HepG2 (cell line): Measurements from ENCODE around the gene GJB5. TPM values are rescaled to one million over a fixed set of nuclear protein-coding genes. Genes with fewer than 3 reads are reported as not detected.

Experiments used
- ATAC-seq: fragments of 200-7000 bp; cut with Tn5 transposase; 3 replicates; pipeline ENCODE4 v1.9.1; 2020; ENCODE audit warnings: mild to moderate bottlenecking, moderate library complexity
- BruUV-seq: library from RNA; stranded (reverse); fragments of 400-500 nt; replicated peaks from 2 replicates; lab custom pipeline; 2021; lab: Mats Ljungman, UMichigan
- CTCF ChIA-PET: fragments of 300-600 bp; formaldehyde crosslinking; extraction: SDS; loops from one replicate; lab custom pipeline; 2021; ENCODE audit warnings: low total read pairs, inconsistent platforms, low intra/inter-chr PET ratio; lab: Yijun Ruan, JAX
- POLR2A ChIA-PET: fragments of 350-600 bp; sonication (Branson Sonifier 250); formaldehyde crosslinking; loops from one replicate; lab custom pipeline; 2020; ENCODE audit warnings: antibody characterized with exemption, inconsistent platforms; lab: Yijun Ruan, JAX
- DNase-seq: peaks from one replicate; pipeline ENCODE4 v3.0.0-alpha.2; 2015; ENCODE audit warnings: low spot score
- FAIRE-seq: peaks from 3 replicates; lab custom pipeline; 2011; peaks lifted over from hg19 to GRCh38; lab: Jason Lieb, UNC
- H2AFZ ChIP-seq: one replicate; pipeline ENCODE4 v1.6.1; 2011; ENCODE audit warnings: low read length, inconsistent platforms
- H3K27ac ChIP-seq: fragments of 300-600 bp; 3 replicates; pipeline ENCODE4 v1.8.0; 2011; ENCODE audit warnings: mixed run types, mild to moderate bottlenecking, mixed read lengths, low read length, inconsistent platforms; ENCODE audit not compliant: insufficient read depth; ENCODE audit errors: extremely low read length
- H3K27me3 ChIP-seq, 2 experiments: fragments of 200-600 bp in 1 of 2; 2 replicates in 1 of 2; 3 replicates in 1 of 2; pipeline versions ENCODE4 v1.6.0 to v1.8.0; 2011; ENCODE audit warnings: low read length in 2 of 2, mild to moderate bottlenecking in 2 of 2, moderate library complexity in 2 of 2, inconsistent platforms in 1 of 2; ENCODE audit not compliant: insufficient read depth in 2 of 2, control insufficient read depth in 1 of 2
- H3K36me3 ChIP-seq, 2 experiments: fragments of 200-600 bp in 1 of 2; replicated peaks in 1 of 2; 2 replicates in 1 of 2; 3 replicates in 1 of 2; pipeline versions ENCODE4 v1.5.1 to v1.8.0; 2011; ENCODE audit warnings: low read length in 2 of 2, inconsistent platforms in 1 of 2; ENCODE audit not compliant: insufficient read depth in 2 of 2, control insufficient read depth in 1 of 2
- H3K4me1 ChIP-seq: 2 replicates; pipeline ENCODE4 v1.5.1; 2012; ENCODE audit warnings: low read length, inconsistent platforms; ENCODE audit not compliant: insufficient read depth
- H3K4me2 ChIP-seq: 2 replicates; pipeline ENCODE4 v1.6.0; 2011; ENCODE audit warnings: low read depth, low read length, inconsistent platforms
- H3K4me3 ChIP-seq, 3 experiments: fragments of 200-600 bp in 1 of 3; sonication (generic), shearing (Covaris generic) in 1 of 3; replicated peaks in 1 of 3; 2 replicates each; pipeline ENCODE4 v1.5.1; 2011 to 2016; ENCODE audit warnings: low read length in 3 of 3, inconsistent platforms in 2 of 3, low read depth in 2 of 3, mild to moderate bottlenecking in 2 of 3, control low read depth in 1 of 3, mixed read lengths in 1 of 3; ENCODE audit not compliant: insufficient read depth in 1 of 3
- H3K79me2 ChIP-seq: one replicate; pipeline ENCODE4 v1.6.1; 2011; ENCODE audit warnings: low read length, inconsistent platforms; ENCODE audit not compliant: insufficient read depth
- H3K9ac ChIP-seq: 2 replicates; pipeline ENCODE4 v1.6.0; 2011; ENCODE audit warnings: mild to moderate bottlenecking, low read depth, low read length, inconsistent platforms; ENCODE audit not compliant: insufficient read depth
- H3K9me3 ChIP-seq: 2 replicates; pipeline ENCODE4 v1.5.1; 2012; ENCODE audit warnings: mild to moderate bottlenecking, low read length
- H4K20me1 ChIP-seq: 2 replicates; pipeline ENCODE4 v1.6.0; 2011; ENCODE audit warnings: inconsistent platforms, mild to moderate bottlenecking, low read length, moderate library complexity; ENCODE audit not compliant: insufficient read depth
- CENPT ChIP-seq: sonication (generic); formaldehyde crosslinking; IDR thresholded peaks from 2 replicates; pipeline ENCODE4 v1.8.0; 2022; ENCODE audit warnings: low read depth, mild to moderate bottlenecking, moderate library complexity, missing genetic modification reagents
- ISL2 ChIP-seq: sonication (generic); formaldehyde crosslinking; IDR thresholded peaks from 2 replicates; pipeline ENCODE4 v1.5.0; 2020; ENCODE audit warnings: missing genetic modification reagents
- MEIS1 ChIP-seq: sonication (generic); formaldehyde crosslinking; IDR thresholded peaks from 2 replicates; pipeline ENCODE4 v1.9.0; 2021; ENCODE audit warnings: mild to moderate bottlenecking, missing genetic modification reagents, moderate library complexity, borderline replicate concordance
- NCOA1 ChIP-seq: sonication (generic); formaldehyde crosslinking; IDR thresholded peaks from 2 replicates; pipeline ENCODE4 v1.9.0; 2021; ENCODE audit warnings: missing genetic modification reagents
- PHB2 ChIP-seq: fragments of 450-650 bp; IDR thresholded peaks from 2 replicates; pipeline ENCODE4 v1.6.1; 2018; ENCODE audit not compliant: partially characterized antibody
- PRPF4 ChIP-seq: fragments of 200-400 bp; formaldehyde crosslinking; IDR thresholded peaks from 2 replicates; pipeline ENCODE4 v1.6.1; 2016; ENCODE audit warnings: low read length, low read depth; ENCODE audit not compliant: poor library complexity, severe bottlenecking
- THYN1 ChIP-seq: sonication (generic); formaldehyde crosslinking; IDR thresholded peaks from 2 replicates; pipeline ENCODE4 v1.8.1; 2023; ENCODE audit warnings: low read depth, mild to moderate bottlenecking, moderate library complexity, missing genetic modification reagents, borderline replicate concordance
- ZNF207 ChIP-seq: fragments of 450-650 bp; IDR thresholded peaks from 2 replicates; pipeline ENCODE4 v1.6.1; 2016; ENCODE audit warnings: antibody characterized with exemption, borderline replicate concordance
- ZNF841 ChIP-seq: sonication (generic); formaldehyde crosslinking; IDR thresholded peaks from 2 replicates; pipeline ENCODE4 v1.8.1; 2023; ENCODE audit warnings: missing genetic modification reagents, borderline replicate concordance
- WGBS: methylation state at CpG from one replicate; pipeline ENCODE4 v1.1.6; 2017; ENCODE audit warnings: low lambda C conversion rate; 5-methylcytosine and 5-hydroxymethylcytosine counted together
- in situ Hi-C: cut with HindIII; loops from 2 replicates; pipeline ENCODE4 v1.10.0; 2017; ENCODE audit warnings: low pct_unique_long_range_greater_than_20kb; ENCODE audit not compliant: extremely low pct_ligation_motif_present
- intact Hi-C: fragments of 100-400 bp; cut with micrococcal nuclease; formaldehyde crosslinking; loops from one replicate; pipeline ENCODE4 v1.10.0; 2022; ENCODE audit not compliant: unreplicated experiment
- polyA plus RNA-seq, 8 experiments: library from polyadenylated mRNA; depleted of rRNA in 3 of 8; stranded (reverse) in 7 of 8; unstranded in 1 of 8; fragments of >200 nt; fragmentation: Illumina TruSeq in 4 of 8; extraction: Trizol in 4 of 8; gene quantifications; 2 replicates each; pipeline versions ENCODE4 v1.2.1 to v1.2.3, GENCODE V29; 2011 to 2016; ENCODE audit warnings: low read depth in 4 of 8, missing spikeins in 1 of 8, mixed read lengths in 1 of 8; ENCODE audit not compliant: insufficient read depth in 1 of 8
- total RNA-seq, 5 experiments: library from RNA; depleted of rRNA; stranded (reverse); fragments of >200 nt; fragmentation: Illumina TruSeq; extraction: Trizol; gene quantifications; 2 replicates each; pipeline ENCODE4 v1.2.3, GENCODE V29; 2016; ENCODE audit warnings: low read depth in 1 of 5
- TF ChIP-seq, protein P1 (sequence below): sonication (generic); formaldehyde crosslinking; IDR thresholded peaks from 2 replicates; pipeline ENCODE4 v1.9.0; 2022; ENCODE audit warnings: missing genetic modification reagents, mild to moderate bottlenecking, borderline replicate concordance
- TF ChIP-seq, protein P2 (sequence below): conservative IDR thresholded peaks from 2 replicates; pipeline ENCODE4 v1.6.1; 2018; ENCODE audit warnings: missing genetic modification reagents
- TF ChIP-seq, protein P3 (sequence below): sonication (generic); formaldehyde crosslinking; conservative IDR thresholded peaks from 2 replicates; pipeline ENCODE4 v1.8.0; 2022; ENCODE audit warnings: low read depth, missing genetic modification reagents
- TF ChIP-seq, protein P4 (sequence below): sonication (generic); formaldehyde crosslinking; IDR thresholded peaks from 2 replicates; pipeline ENCODE4 v1.9.0; 2021; ENCODE audit warnings: missing genetic modification reagents, borderline replicate concordance
- TF ChIP-seq, protein P5 (sequence below): sonication (generic); formaldehyde crosslinking; conservative IDR thresholded peaks from 2 replicates; pipeline ENCODE4 v1.8.0; 2022; ENCODE audit warnings: missing genetic modification reagents

Gene GJB5
- total and polyA plus RNA-seq, 2 of the 13 experiments (the other 11 are each of a cell fraction or from before 2014, with no cell fraction given) = not detected

DNA sequence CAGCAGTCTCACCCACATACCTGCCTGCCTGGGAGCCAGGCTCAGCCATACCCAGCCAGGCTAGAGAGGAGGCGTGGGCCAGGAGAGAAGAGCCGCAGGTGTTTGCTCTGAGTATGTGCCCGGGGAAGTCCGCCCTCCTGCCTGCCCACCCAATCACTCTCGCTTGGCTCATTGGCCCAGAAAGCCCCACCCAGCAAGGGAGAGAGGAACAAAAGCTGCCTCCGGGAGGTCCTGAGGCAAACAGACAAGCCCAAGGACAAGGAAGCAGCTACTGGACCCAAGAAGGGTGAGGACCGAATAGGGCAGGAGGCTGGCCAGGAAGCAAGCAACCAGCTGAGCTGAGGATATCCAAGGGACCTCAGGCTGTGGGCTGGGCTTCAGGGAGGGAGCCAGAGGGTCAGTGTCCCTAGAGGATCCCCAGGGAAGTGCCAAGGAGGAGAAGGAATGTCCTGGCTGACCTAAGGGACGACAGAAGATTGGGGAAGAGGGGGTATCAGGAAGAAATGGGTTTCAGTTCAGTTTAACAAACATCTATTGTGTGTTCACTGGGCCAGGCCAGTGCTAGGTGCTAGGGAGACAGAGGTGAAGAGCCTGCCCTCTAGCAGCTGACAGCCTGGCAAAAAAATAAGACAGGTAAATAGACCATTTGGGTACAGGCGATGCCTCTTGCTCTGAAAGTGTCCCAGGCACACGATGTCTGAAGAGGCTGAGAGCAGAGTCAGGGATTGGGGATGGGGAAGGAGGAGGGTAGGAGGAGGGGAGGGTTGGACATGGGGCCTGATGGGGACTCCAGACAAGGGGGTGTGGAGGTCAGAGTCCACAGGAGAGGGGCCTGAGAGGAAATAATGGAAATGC, 4.9 kb downstream of the GJB5 start, which contains the start of gene GJB4:
Gene GJB4 (plus strand): TSS at position 238 of the 855 bp plus-strand sequence. CDS start 1,515 bp downstream, outside the sequence.
- 10% methylated on average over 5 of the region's 10 CpGs for WGBS
- Histone ChIP-seq H3K36me3 (no peaks in the 10 kb centered on the region), H4K20me1 (no peaks in the 10 kb centered on the region), H3K27me3 (peaks cover 3 to 62% of the 10 kb centered on the region in 2 experiments; a peak in 3 of 5 replicates), H3K9me3 (no peaks in the 10 kb centered on the region), H3K4me1 (no peaks in the 10 kb centered on the region), H3K79me2 (no peaks in the 10 kb centered on the region), H2AFZ (no peak within 1 kb of the TSS), H3K27ac (no peak within 1 kb of the TSS), H3K4me2 (no peak within 1 kb of the TSS), H3K9ac (no peak within 1 kb of the TSS), H3K4me3 (no peak within 1 kb of the TSS)
- ATAC-seq (peak; percentile 33; the same call in 2 of the 3 replicates), DNase-seq (no peak), FAIRE-seq (no peak)
- in situ Hi-C loops (no loop called here), intact Hi-C loops (no loop called here)
- CTCF ChIA-PET = no interaction called here
- POLR2A ChIA-PET = no interaction called here
- BruUV-seq = no TSS peak
- TF ChIP-seq PRPF4 (no peak), NCOA1 (CRISPR knock-in tag) (no peak), ISL2 (CRISPR knock-in tag) (no peak), ZNF841 (no peak), THYN1 (no peak), MEIS1 (no peak), ZNF207 (no peak), CENPT (CRISPR knock-in tag) (no peak), PHB2 (no peak)
- TF ChIP-seq, protein P1, sequence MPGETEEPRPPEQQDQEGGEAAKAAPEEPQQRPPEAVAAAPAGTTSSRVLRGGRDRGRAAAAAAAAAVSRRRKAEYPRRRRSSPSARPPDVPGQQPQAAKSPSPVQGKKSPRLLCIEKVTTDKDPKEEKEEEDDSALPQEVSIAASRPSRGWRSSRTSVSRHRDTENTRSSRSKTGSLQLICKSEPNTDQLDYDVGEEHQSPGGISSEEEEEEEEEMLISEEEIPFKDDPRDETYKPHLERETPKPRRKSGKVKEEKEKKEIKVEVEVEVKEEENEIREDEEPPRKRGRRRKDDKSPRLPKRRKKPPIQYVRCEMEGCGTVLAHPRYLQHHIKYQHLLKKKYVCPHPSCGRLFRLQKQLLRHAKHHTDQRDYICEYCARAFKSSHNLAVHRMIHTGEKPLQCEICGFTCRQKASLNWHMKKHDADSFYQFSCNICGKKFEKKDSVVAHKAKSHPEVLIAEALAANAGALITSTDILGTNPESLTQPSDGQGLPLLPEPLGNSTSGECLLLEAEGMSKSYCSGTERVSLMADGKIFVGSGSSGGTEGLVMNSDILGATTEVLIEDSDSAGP (CRISPR knock-in tag) = no peak
- TF ChIP-seq, protein P2, sequence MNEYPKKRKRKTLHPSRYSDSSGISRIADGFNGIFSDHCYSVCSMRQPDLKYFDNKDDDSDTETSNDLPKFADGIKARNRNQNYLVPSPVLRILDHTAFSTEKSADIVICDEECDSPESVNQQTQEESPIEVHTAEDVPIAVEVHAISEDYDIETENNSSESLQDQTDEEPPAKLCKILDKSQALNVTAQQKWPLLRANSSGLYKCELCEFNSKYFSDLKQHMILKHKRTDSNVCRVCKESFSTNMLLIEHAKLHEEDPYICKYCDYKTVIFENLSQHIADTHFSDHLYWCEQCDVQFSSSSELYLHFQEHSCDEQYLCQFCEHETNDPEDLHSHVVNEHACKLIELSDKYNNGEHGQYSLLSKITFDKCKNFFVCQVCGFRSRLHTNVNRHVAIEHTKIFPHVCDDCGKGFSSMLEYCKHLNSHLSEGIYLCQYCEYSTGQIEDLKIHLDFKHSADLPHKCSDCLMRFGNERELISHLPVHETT = no peak
- TF ChIP-seq, protein P3, sequence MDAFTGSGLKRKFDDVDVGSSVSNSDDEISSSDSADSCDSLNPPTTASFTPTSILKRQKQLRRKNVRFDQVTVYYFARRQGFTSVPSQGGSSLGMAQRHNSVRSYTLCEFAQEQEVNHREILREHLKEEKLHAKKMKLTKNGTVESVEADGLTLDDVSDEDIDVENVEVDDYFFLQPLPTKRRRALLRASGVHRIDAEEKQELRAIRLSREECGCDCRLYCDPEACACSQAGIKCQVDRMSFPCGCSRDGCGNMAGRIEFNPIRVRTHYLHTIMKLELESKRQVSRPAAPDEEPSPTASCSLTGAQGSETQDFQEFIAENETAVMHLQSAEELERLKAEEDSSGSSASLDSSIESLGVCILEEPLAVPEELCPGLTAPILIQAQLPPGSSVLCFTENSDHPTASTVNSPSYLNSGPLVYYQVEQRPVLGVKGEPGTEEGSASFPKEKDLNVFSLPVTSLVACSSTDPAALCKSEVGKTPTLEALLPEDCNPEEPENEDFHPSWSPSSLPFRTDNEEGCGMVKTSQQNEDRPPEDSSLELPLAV (CRISPR knock-in tag) = no peak
- TF ChIP-seq, protein P4, sequence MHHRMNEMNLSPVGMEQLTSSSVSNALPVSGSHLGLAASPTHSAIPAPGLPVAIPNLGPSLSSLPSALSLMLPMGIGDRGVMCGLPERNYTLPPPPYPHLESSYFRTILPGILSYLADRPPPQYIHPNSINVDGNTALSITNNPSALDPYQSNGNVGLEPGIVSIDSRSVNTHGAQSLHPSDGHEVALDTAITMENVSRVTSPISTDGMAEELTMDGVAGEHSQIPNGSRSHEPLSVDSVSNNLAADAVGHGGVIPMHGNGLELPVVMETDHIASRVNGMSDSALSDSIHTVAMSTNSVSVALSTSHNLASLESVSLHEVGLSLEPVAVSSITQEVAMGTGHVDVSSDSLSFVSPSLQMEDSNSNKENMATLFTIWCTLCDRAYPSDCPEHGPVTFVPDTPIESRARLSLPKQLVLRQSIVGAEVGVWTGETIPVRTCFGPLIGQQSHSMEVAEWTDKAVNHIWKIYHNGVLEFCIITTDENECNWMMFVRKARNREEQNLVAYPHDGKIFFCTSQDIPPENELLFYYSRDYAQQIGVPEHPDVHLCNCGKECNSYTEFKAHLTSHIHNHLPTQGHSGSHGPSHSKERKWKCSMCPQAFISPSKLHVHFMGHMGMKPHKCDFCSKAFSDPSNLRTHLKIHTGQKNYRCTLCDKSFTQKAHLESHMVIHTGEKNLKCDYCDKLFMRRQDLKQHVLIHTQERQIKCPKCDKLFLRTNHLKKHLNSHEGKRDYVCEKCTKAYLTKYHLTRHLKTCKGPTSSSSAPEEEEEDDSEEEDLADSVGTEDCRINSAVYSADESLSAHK (CRISPR knock-in tag) = no peak
- TF ChIP-seq, protein P5, sequence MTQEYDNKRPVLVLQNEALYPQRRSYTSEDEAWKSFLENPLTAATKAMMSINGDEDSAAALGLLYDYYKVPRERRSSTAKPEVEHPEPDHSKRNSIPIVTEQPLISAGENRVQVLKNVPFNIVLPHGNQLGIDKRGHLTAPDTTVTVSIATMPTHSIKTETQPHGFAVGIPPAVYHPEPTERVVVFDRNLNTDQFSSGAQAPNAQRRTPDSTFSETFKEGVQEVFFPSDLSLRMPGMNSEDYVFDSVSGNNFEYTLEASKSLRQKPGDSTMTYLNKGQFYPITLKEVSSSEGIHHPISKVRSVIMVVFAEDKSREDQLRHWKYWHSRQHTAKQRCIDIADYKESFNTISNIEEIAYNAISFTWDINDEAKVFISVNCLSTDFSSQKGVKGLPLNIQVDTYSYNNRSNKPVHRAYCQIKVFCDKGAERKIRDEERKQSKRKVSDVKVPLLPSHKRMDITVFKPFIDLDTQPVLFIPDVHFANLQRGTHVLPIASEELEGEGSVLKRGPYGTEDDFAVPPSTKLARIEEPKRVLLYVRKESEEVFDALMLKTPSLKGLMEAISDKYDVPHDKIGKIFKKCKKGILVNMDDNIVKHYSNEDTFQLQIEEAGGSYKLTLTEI (CRISPR knock-in tag) = no peak
